Endothelial cell of umbilical vein (primary cell): ENCODE results near the gene CSTF3. TPM values are rescaled to one million over a fixed set of nuclear protein-coding genes. Genes with fewer than 3 reads are reported as not detected.
"Not testable (repeated sequence)": the region's sequence is repeated elsewhere in the genome, so short reads cannot be mapped to it uniquely, and the experiment has no call there.

ENCODE experiments used
- BruUV-seq: library from RNA; stranded (reverse); fragments of 400-500 nt; replicated peaks from 2 replicates; lab custom pipeline; 2021; lab: Mats Ljungman, UMichigan
- CTCF ChIA-PET: fragments of 300-600, 350-600 bp; sonication (Branson Sonifier 250); formaldehyde crosslinking; loops from one replicate; lab custom pipeline; 2021; ENCODE audit warnings: antibody characterized with exemption, inconsistent platforms; lab: Charles Lee
- POLR2A ChIA-PET: fragments of 300-600, 350-600 bp; sonication (Branson Sonifier 250); formaldehyde crosslinking; loops from one replicate; lab custom pipeline; 2021; ENCODE audit warnings: antibody characterized with exemption, inconsistent platforms; lab: Charles Lee
- DNase-seq: peaks from one replicate; pipeline ENCODE4 v3.0.0-alpha.2; 2011; ENCODE audit warnings: low read depth, low spot score
- FAIRE-seq: peaks from 2 replicates; lab custom pipeline; 2011; peaks lifted over from hg19 to GRCh38; lab: Jason Lieb, UNC
- H2AFZ ChIP-seq: 2 replicates; pipeline ENCODE4 v1.6.0; 2012; ENCODE audit warnings: low read depth, low read length, control low read depth, inconsistent platforms
- H3K27ac ChIP-seq: 2 replicates; pipeline ENCODE4 v1.5.1; 2011; ENCODE audit warnings: low read depth, mild to moderate bottlenecking, control low read depth, low read length, moderate library complexity; ENCODE audit not compliant: insufficient read depth
- H3K27me3 ChIP-seq, 2 experiments: 2 replicates each; pipeline versions ENCODE4 v1.6.0 to v1.6.1; 2011; ENCODE audit warnings: low read length in 2 of 2, mixed read lengths in 1 of 2; ENCODE audit not compliant: control insufficient read depth in 2 of 2, insufficient read depth in 2 of 2
- H3K36me3 ChIP-seq, 2 experiments: 2 replicates in 1 of 2; 3 replicates in 1 of 2; pipeline ENCODE4 v1.5.1; 2011; ENCODE audit warnings: low read length in 2 of 2, mild to moderate bottlenecking in 1 of 2, moderate library complexity in 1 of 2; ENCODE audit not compliant: control insufficient read depth in 2 of 2, insufficient read depth in 2 of 2; ENCODE audit errors: extremely low read depth in 1 of 2
- H3K4me1 ChIP-seq: 3 replicates; pipeline ENCODE4 v1.5.1; 2011; ENCODE audit warnings: mild to moderate bottlenecking, low read length; ENCODE audit not compliant: control insufficient read depth, insufficient read depth; ENCODE audit errors: extremely low read depth
- H3K4me2 ChIP-seq: 2 replicates; pipeline ENCODE4 v1.6.1; 2011; ENCODE audit warnings: low read length, control low read depth, mixed read lengths; ENCODE audit not compliant: insufficient read depth
- H3K4me3 ChIP-seq, 3 experiments: fragments of 200-600 bp in 1 of 3; sonication (generic), shearing (Covaris generic) in 1 of 3; replicated peaks in 1 of 3; 2 replicates each; pipeline ENCODE4 v1.5.1; 2011 to 2016; ENCODE audit warnings: control low read depth in 3 of 3, low read length in 3 of 3, mild to moderate bottlenecking in 2 of 3, inconsistent platforms in 1 of 3, low read depth in 1 of 3, moderate library complexity in 1 of 3; ENCODE audit not compliant: insufficient read depth in 1 of 3
- H3K79me2 ChIP-seq: 2 replicates; pipeline ENCODE4 v1.6.0; 2012; ENCODE audit warnings: low read length, inconsistent platforms; ENCODE audit not compliant: control insufficient read depth, insufficient read depth
- H3K9ac ChIP-seq: replicated peaks from 2 replicates; pipeline ENCODE3; 2011; ENCODE audit warnings: low read length, control low read depth; ENCODE audit not compliant: insufficient read depth; ENCODE audit errors: extremely low read depth
- H3K9me1 ChIP-seq: replicated peaks from 3 replicates; pipeline ENCODE4 v1.6.0; 2011; ENCODE audit warnings: mild to moderate bottlenecking, low read length; ENCODE audit not compliant: control insufficient read depth, insufficient read depth; ENCODE audit errors: extremely low read depth
- H3K9me3 ChIP-seq: replicated peaks from 2 replicates; pipeline ENCODE4 v1.5.1; 2012; ENCODE audit warnings: low read length, inconsistent platforms; ENCODE audit not compliant: control insufficient read depth, insufficient read depth
- H4K20me1 ChIP-seq: replicated peaks from 2 replicates; pipeline ENCODE3; 2011; ENCODE audit warnings: mild to moderate bottlenecking, low read length; ENCODE audit not compliant: control insufficient read depth, insufficient read depth; ENCODE audit errors: extremely low read depth
- CTCF ChIP-seq, 2 donors: IDR thresholded peaks; 1 replicate in 1 of 2; 2 replicates in 1 of 2; pipeline ENCODE4 v1.5.1; 2011; ENCODE audit warnings: low read length in 2 of 2, mild to moderate bottlenecking in 2 of 2, moderate library complexity in 2 of 2, control low read depth in 1 of 2, inconsistent platforms in 1 of 2, low read depth in 1 of 2; ENCODE audit not compliant: insufficient read depth in 1 of 2; ENCODE audit errors: extremely low read depth in 1 of 2
- EZH2 ChIP-seq: IDR thresholded peaks from 2 replicates; pipeline ENCODE4 v1.6.1; 2012; ENCODE audit warnings: borderline replicate concordance, low read depth, mild to moderate bottlenecking, moderate library complexity, low read length, inconsistent platforms; ENCODE audit not compliant: severe bottlenecking
- FOS ChIP-seq: IDR thresholded peaks from 2 replicates; pipeline ENCODE4 v1.6.1; 2011; ENCODE audit warnings: mild to moderate bottlenecking, low read length, moderate library complexity, borderline replicate concordance; ENCODE audit not compliant: insufficient read depth
- GATA2 ChIP-seq: IDR thresholded peaks from 2 replicates; pipeline ENCODE4 v1.7.0; 2011; ENCODE audit warnings: low read depth, mild to moderate bottlenecking, moderate library complexity, mixed read lengths, low read length; ENCODE audit not compliant: insufficient read length, insufficient read depth
- JUN ChIP-seq: IDR thresholded peaks from 2 replicates; pipeline ENCODE4 v1.6.1; 2011; ENCODE audit warnings: borderline replicate concordance, low read depth; ENCODE audit not compliant: insufficient read length, insufficient read depth
- MYC ChIP-seq: IDR thresholded peaks from one replicate; pipeline ENCODE4 v1.6.1; 2011; ENCODE audit warnings: mild to moderate bottlenecking, low read depth, low read length
- POLR2A ChIP-seq: IDR thresholded peaks from 2 replicates; pipeline ENCODE4 v1.6.1; 2012; ENCODE audit warnings: low read depth, mild to moderate bottlenecking, control low read depth, low read length
- POLR2AphosphoS5 ChIP-seq: IDR thresholded peaks from 2 replicates; pipeline ENCODE4 v1.6.1; 2012; ENCODE audit warnings: low read depth, mild to moderate bottlenecking, control low read depth, low read length, moderate library complexity; ENCODE audit not compliant: insufficient read depth
- dilution Hi-C: fragments of 300-500 bp; cut with MboI; formaldehyde crosslinking; loops from one replicate; pipeline ENCODE4 v1.15.0; 2019; ENCODE audit warnings: low sequenced_read_pairs; ENCODE audit not compliant: extremely low pct_ligation_motif_present
- intact Hi-C: fragments of 100-400 bp; cut with micrococcal nuclease; formaldehyde crosslinking; loops from one replicate; pipeline ENCODE4 v1.10.0; 2022
- polyA plus RNA-seq, 4 experiments: library from polyadenylated mRNA; depleted of rRNA in 3 of 4; stranded (reverse) in 3 of 4; unstranded in 1 of 4; fragments of >200 nt; gene quantifications; 2 replicates each; pipeline versions ENCODE4 v1.2.1 to v1.2.3, GENCODE V29; 2011 to 2012; ENCODE audit warnings: missing spikeins in 1 of 4
- total RNA-seq: library from RNA; stranded (reverse); gene quantifications from 2 replicates; pipeline ENCODE4 v1.2.3, GENCODE V29; 2021
- TF ChIP-seq, protein P1 (sequence below): IDR thresholded peaks from 2 replicates; pipeline ENCODE4 v1.6.1; 2011; ENCODE audit not compliant: insufficient read depth, insufficient read length

CSTF3 gene
- total and polyA plus RNA-seq, 2 donors (not counting 3 experiments of a cell fraction or from before 2014, with no cell fraction given) = 18.3 to 46.6 TPM

GRCh38 chr11:33160136-33160535, 1.1 kb downstream of the CSTF3 start:
- Histone ChIP-seq H3K27ac (peak overlapping the region; percentile 92), H3K9ac (peak overlapping the region; percentile 100), H3K27me3 (no peaks in the 10 kb centered on the region), H3K4me3 (peak overlapping the region; percentile 62 to 100 (median 100)), H4K20me1 (peaks cover 13% of the 10 kb centered on the region), H3K4me2 (peak overlapping the region; percentile 53), H3K36me3 (peaks cover 0 to 2% of the 10 kb centered on the region in 2 experiments), H3K79me2 (peaks cover 66% of the 10 kb centered on the region), H3K4me1 (peaks cover 23% of the 10 kb centered on the region), H3K9me3 (no peaks in the 10 kb centered on the region), H3K9me1 (no peaks in the 10 kb centered on the region), H2AFZ (no peak overlapping the region)
- TF ChIP-seq EZH2 = no peak
- no peak for TF ChIP-seq MYC
- no peak for TF ChIP-seq JUN
- TF ChIP-seq POLR2AphosphoS5 = no peak
- TF ChIP-seq CTCF (IDR thresholded peaks at IDR 0.05; ENCODE audit: extremely low read depth in 1 of 2, insufficient read depth in 1 of 2, low read depth in 1 of 2, low read length in 2 of 2) = no peak
- no peak for TF ChIP-seq FOS
- TF ChIP-seq, protein P1, sequence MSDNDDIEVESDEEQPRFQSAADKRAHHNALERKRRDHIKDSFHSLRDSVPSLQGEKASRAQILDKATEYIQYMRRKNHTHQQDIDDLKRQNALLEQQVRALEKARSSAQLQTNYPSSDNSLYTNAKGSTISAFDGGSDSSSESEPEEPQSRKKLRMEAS = no peak
- no peak for TF ChIP-seq GATA2
- no peak for TF ChIP-seq POLR2A
- BruUV-seq = no TSS peak
- dilution Hi-C loops = no loop called here
- FAIRE-seq = no peak
- intact Hi-C loops = loop anchor here (2.0 to 5.0 kb wide), 2 partner anchors 577 to 669 kb away; partner anchors contain the start of gene CD59
- peak; percentile 62 for DNase-seq
- POLR2A ChIA-PET = no interaction called here
- CTCF ChIA-PET = interaction anchor here (1.7 kb wide), 1 partner anchor 129 kb away, joined by 3 read pairs; no protein-coding TSS in a partner anchor

DNA sequence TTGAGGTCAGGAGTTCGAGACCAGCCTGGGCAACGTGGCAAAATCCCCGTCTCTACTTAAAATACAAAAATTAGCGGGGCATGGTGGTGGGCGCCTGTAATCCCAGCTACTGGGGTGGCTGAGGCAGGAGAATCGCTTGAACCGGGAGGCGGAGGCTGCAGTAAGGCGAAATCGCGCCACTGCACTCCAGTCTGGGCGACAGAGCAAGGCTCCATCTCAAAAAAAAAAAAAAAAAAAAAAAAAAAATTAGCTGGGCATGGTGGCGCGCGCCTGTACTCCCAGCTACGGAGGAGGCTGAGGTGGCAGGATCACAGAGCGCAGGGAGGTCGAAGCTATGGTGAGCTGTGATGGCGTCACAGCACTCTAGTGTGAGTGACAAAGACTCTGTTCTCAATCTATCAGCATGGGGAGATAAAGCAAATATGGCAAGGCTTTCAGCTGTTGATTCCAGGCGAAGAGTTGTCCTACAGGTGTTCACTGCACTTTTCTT, 1.9 kb downstream of the CSTF3 start:
- H3K27me3 ChIP-seq, POLR2A ChIA-PET, H3K27ac ChIP-seq, BruUV-seq, H3K9me1 ChIP-seq, DNase-seq, H2AFZ ChIP-seq, dilution Hi-C loops, H3K9me3 ChIP-seq, FAIRE-seq, H3K36me3 ChIP-seq, H3K9ac ChIP-seq, intact Hi-C loops: not testable (repeated sequence)
- Histone ChIP-seq H3K4me3 (peak overlapping the region in 2 of 3 experiments; percentile 100), H3K79me2 (peaks cover 73% of the 10 kb centered on the region), H3K4me2 (peak overlapping the region; percentile 92), H4K20me1 (peaks cover 13% of the 10 kb centered on the region), H3K4me1 (peaks cover 23% of the 10 kb centered on the region)
- CTCF ChIA-PET = interaction anchor here (0.6 kb wide), 1 partner anchor 1923 kb away, joined by 3 read pairs; no protein-coding TSS in a partner anchor
